Measurements from ENCODE around the gene DVL2.

DNA sequence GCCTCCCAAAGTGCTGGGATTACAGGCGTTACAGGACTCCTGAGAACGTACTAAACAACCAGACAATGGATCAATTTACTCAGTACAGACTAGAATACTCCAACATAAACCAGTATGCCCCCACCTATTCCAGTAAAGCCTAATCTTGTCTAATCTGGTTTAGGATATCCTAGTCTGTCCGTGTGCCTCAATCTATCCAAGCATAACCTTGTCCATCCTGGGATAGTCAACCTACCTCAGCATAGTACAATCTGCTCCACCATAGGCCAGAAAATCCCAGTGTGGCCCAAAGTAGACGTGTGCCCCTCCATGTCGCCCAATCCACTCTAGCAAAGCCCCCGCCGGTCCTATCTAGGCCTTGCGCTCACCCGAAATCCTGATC, 625 bp downstream of the DVL2 start:
- TF ChIP-seq, protein P1, sequence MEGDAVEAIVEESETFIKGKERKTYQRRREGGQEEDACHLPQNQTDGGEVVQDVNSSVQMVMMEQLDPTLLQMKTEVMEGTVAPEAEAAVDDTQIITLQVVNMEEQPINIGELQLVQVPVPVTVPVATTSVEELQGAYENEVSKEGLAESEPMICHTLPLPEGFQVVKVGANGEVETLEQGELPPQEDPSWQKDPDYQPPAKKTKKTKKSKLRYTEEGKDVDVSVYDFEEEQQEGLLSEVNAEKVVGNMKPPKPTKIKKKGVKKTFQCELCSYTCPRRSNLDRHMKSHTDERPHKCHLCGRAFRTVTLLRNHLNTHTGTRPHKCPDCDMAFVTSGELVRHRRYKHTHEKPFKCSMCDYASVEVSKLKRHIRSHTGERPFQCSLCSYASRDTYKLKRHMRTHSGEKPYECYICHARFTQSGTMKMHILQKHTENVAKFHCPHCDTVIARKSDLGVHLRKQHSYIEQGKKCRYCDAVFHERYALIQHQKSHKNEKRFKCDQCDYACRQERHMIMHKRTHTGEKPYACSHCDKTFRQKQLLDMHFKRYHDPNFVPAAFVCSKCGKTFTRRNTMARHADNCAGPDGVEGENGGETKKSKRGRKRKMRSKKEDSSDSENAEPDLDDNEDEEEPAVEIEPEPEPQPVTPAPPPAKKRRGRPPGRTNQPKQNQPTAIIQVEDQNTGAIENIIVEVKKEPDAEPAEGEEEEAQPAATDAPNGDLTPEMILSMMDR (IDR thresholded peaks at IDR 0.05) = no peak
- TF ChIP-seq POLR2A (IDR thresholded peaks at IDR 0.05) (no peak), EP300 (IDR thresholded peaks at IDR 0.05; ENCODE audit: low read depth) (no peak), POLR2AphosphoS5 (IDR thresholded peaks at IDR 0.05) (no peak)
